ENCODE results near the gene UMAD1. TPM values are rescaled to one million over a fixed set of nuclear protein-coding genes. Genes with fewer than 3 reads are reported as not detected.

Gene UMAD1
- total and polyA plus RNA-seq, 2 of the 13 experiments (the other 11 are each of a cell fraction or from before 2014, with no cell fraction given) = 16.8 to 17.6 TPM

DNA sequence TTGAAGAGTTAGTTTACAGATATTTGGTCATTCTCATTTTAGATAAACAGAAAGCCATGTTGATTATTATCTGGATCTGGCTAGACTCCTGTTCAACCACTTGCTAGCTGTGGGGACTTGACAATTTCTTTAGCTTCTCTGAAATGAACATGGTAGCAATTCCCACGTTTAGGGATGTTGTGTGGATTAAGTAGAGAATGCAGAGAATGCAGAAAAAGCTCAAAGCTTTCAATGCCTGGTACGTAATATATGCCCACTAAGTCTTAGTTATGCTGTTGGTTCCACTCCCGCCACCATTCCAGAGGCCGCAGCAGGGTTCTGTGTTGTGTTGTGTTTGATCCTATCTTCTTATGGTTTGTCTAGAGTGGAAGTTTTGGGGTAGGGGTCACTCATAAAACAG, 117.0 kb downstream of the UMAD1 start:
- no TSS peak for BruUV-seq (replicated peaks)
- CTCF ChIA-PET (ENCODE audit: low intra/inter-chr PET ratio, low total read pairs) = no interaction called here
- FAIRE-seq (no peak), DNase-seq (ENCODE audit: low spot score) (no peak), ATAC-seq (no peak)
- Histone ChIP-seq H3K36me3 (replicated peaks in 1 of 2; ENCODE audit: control insufficient read depth in 1 of 2, insufficient read depth in 2 of 2, low read length in 2 of 2) (no peaks in the 10 kb centered on the region), H3K9me3 (ENCODE audit: low read length) (no peaks in the 10 kb centered on the region), H3K79me2 (ENCODE audit: insufficient read depth, low read length) (no peaks in the 10 kb centered on the region), H3K4me1 (ENCODE audit: insufficient read depth, low read length) (peaks cover 10% of the 10 kb centered on the region), H4K20me1 (ENCODE audit: insufficient read depth, low read length) (no peaks in the 10 kb centered on the region), H3K9ac (ENCODE audit: insufficient read depth, low read depth, low read length) (no peak overlapping the region), H3K4me3 (replicated peaks in 1 of 3; ENCODE audit: insufficient read depth in 1 of 3, low read depth in 2 of 3, low read length in 3 of 3) (no peak overlapping the region), H2AFZ (ENCODE audit: low read length) (no peak overlapping the region), H3K27me3 (ENCODE audit: control insufficient read depth in 1 of 2, insufficient read depth in 2 of 2, low read length in 2 of 2) (no peaks in the 10 kb centered on the region), H3K4me2 (ENCODE audit: low read depth, low read length) (no peak overlapping the region), H3K27ac (ENCODE audit: extremely low read length, insufficient read depth, low read length) (no peak overlapping the region)
- TF ChIP-seq HDAC2 (CRISPR knock-in tag; IDR thresholded peaks at IDR 0.05) (no peak), MAZ (IDR thresholded peaks at IDR 0.05; ENCODE audit: borderline replicate concordance, low read depth, low read length) (no peak), MAZ (CRISPR knock-in tag; IDR thresholded peaks at IDR 0.05; ENCODE audit: low read depth) (no peak), MED1 (CRISPR knock-in tag; IDR thresholded peaks at IDR 0.05) (no peak), LBX2 (CRISPR knock-in tag; IDR thresholded peaks at IDR 0.05; ENCODE audit: borderline replicate concordance) (no peak), TBX3 (IDR thresholded peaks at IDR 0.05; ENCODE audit: borderline replicate concordance) (no peak), ZNF780A (CRISPR knock-in tag; IDR thresholded peaks at IDR 0.05) (no peak), NR1H2 (CRISPR knock-in tag; IDR thresholded peaks at IDR 0.05; ENCODE audit: borderline replicate concordance, low read depth) (no peak), ZNF256 (CRISPR knock-in tag; conservative IDR thresholded peaks at IDR 0.05) (no peak), HNRNPL (IDR thresholded peaks at IDR 0.05; ENCODE audit: low read depth, low read length) (no peak), MAFF (IDR thresholded peaks at IDR 0.05; ENCODE audit: low read depth, low read length) (no peak), CBX2 (IDR thresholded peaks at IDR 0.05; ENCODE audit: low read depth, low read length) (no peak), CBX2 (CRISPR knock-in tag; IDR thresholded peaks at IDR 0.05; ENCODE audit: low read depth) (no peak)
- TF ChIP-seq, protein P1, sequence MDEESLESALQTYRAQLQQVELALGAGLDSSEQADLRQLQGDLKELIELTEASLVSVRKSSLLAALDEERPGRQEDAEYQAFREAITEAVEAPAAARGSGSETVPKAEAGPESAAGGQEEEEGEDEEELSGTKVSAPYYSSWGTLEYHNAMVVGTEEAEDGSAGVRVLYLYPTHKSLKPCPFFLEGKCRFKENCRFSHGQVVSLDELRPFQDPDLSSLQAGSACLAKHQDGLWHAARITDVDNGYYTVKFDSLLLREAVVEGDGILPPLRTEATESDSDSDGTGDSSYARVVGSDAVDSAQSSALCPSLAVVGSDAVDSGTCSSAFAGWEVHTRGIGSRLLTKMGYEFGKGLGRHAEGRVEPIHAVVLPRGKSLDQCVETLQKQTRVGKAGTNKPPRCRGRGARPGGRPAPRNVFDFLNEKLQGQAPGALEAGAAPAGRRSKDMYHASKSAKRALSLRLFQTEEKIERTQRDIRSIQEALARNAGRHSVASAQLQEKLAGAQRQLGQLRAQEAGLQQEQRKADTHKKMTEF (CRISPR knock-in tag; IDR thresholded peaks at IDR 0.05) = no peak
- TF ChIP-seq, protein P2, sequence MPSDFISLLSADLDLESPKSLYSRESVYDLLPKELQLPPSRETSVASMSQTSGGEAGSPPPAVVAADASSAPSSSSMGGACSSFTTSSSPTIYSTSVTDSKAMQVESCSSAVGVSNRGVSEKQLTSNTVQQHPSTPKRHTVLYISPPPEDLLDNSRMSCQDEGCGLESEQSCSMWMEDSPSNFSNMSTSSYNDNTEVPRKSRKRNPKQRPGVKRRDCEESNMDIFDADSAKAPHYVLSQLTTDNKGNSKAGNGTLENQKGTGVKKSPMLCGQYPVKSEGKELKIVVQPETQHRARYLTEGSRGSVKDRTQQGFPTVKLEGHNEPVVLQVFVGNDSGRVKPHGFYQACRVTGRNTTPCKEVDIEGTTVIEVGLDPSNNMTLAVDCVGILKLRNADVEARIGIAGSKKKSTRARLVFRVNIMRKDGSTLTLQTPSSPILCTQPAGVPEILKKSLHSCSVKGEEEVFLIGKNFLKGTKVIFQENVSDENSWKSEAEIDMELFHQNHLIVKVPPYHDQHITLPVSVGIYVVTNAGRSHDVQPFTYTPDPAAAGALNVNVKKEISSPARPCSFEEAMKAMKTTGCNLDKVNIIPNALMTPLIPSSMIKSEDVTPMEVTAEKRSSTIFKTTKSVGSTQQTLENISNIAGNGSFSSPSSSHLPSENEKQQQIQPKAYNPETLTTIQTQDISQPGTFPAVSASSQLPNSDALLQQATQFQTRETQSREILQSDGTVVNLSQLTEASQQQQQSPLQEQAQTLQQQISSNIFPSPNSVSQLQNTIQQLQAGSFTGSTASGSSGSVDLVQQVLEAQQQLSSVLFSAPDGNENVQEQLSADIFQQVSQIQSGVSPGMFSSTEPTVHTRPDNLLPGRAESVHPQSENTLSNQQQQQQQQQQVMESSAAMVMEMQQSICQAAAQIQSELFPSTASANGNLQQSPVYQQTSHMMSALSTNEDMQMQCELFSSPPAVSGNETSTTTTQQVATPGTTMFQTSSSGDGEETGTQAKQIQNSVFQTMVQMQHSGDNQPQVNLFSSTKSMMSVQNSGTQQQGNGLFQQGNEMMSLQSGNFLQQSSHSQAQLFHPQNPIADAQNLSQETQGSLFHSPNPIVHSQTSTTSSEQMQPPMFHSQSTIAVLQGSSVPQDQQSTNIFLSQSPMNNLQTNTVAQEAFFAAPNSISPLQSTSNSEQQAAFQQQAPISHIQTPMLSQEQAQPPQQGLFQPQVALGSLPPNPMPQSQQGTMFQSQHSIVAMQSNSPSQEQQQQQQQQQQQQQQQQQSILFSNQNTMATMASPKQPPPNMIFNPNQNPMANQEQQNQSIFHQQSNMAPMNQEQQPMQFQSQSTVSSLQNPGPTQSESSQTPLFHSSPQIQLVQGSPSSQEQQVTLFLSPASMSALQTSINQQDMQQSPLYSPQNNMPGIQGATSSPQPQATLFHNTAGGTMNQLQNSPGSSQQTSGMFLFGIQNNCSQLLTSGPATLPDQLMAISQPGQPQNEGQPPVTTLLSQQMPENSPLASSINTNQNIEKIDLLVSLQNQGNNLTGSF (CRISPR knock-in tag; IDR thresholded peaks at IDR 0.05) = no peak
- intact Hi-C loops (cut with micrococcal nuclease; ENCODE audit: unreplicated experiment) = no loop called here
- 96% methylated on average over 4 of the region's 4 CpGs for WGBS (ENCODE audit: low lambda C conversion rate)
- in situ Hi-C loops (cut with HindIII; ENCODE audit: extremely low pct_ligation_motif_present, low pct_unique_long_range_greater_than_20kb) = loop anchor here (5.0 kb wide), 1 partner anchor 75 kb away; no protein-coding TSS in a partner anchor
- POLR2A ChIA-PET = no interaction called here
